B cell (primary cell): ENCODE measurements around the gene CEMIP2.

Source experiments
- CTCF ChIP-seq: fragments of 200-600 bp; IDR thresholded peaks from one replicate; pipeline ENCODE4 v1.8.0; 2022; ENCODE audit warnings: antibody characterized with exemption, mild to moderate bottlenecking
- EZH2 ChIP-seq: IDR thresholded peaks from 2 replicates; pipeline ENCODE4 v1.6.1; 2012; ENCODE audit warnings: borderline replicate concordance, low read depth, mild to moderate bottlenecking, moderate library complexity, low read length; ENCODE audit not compliant: insufficient read depth, poor library complexity, severe bottlenecking

- TF ChIP-seq CTCF (no peak), EZH2 (no peak)
These were observed 48.8 kb downstream of the CEMIP2 start for GRCh38 chr9:71719562-71719961.
